ENCODE measurements around the gene CD59. TPM values are rescaled to one million over a fixed set of nuclear protein-coding genes. Genes with fewer than 3 reads are reported as not detected.

CD59 gene
- total and polyA plus RNA-seq, 9 of the 15 experiments (the other 6 are each of a cell fraction or from before 2014, with no cell fraction given) = 38.1 to 338 (median 173) TPM

- CTCF ChIA-PET (ENCODE audit: low intra/inter-chr PET ratio) = no interaction called here
- Histone ChIP-seq H3K9me3 (replicated peaks; ENCODE audit: control insufficient read depth, insufficient read depth, low read depth, low read length) (no peaks in the 10 kb centered on the region; the same call in 1 of the 2 replicates), H3K4me3 (no peak overlapping the region), H3K27me3 (ENCODE audit: control insufficient read depth in 2 of 2, insufficient read depth in 2 of 2, low read length in 2 of 2) (no peaks in the 10 kb centered on the region), H3K79me2 (ENCODE audit: control insufficient read depth, insufficient read depth, low read length) (peaks cover 84% of the 10 kb centered on the region), H3K9me1 (ENCODE audit: control insufficient read depth, insufficient read depth, low read length) (no peaks in the 10 kb centered on the region), H3K4me1 (replicated peaks in 1 of 2; ENCODE audit: control insufficient read depth in 2 of 2, insufficient read depth in 2 of 2, low read length in 2 of 2) (peaks cover 15 to 50% of the 10 kb centered on the region in 2 experiments), H3K36me3 (ENCODE audit: control insufficient read depth, insufficient read depth, low read length) (peaks cover 27% of the 10 kb centered on the region), H4K20me1 (replicated peaks; ENCODE audit: control insufficient read depth, insufficient read depth, low read length) (peaks cover 16% of the 10 kb centered on the region; the same call in 1 of the 2 replicates), H2AFZ (ENCODE audit: low read depth, low read length) (peak overlapping the region; percentile 40; the same call in 1 of the 2 replicates), H3K9ac (ENCODE audit: insufficient read depth in 1 of 2, low read depth in 2 of 2, low read length in 2 of 2) (peak overlapping the region; percentile 29 to 31; a peak in 2 of 4 replicates), H3K4me2 (ENCODE audit: insufficient read depth, low read length) (peak overlapping the region; percentile 64), H3K27ac (ENCODE audit: extremely low read depth, low read depth, low read length) (peak overlapping the region; percentile 56; the same call in 2 of the 3 replicates)
- POLR2A ChIA-PET = interaction anchor here (0.6 kb wide), 1 partner anchor 10 kb away, joined by 3 read pairs; no protein-coding TSS in a partner anchor
- FAIRE-seq (no peak), DNase-seq (ENCODE audit: extremely low read depth in 1 of 4, low spot score in 3 of 4) (peak in 1 of 4 experiments; percentile 42), ATAC-seq (peak; percentile 15)
- in situ Hi-C loops (cut with MboI) = no loop called here
- intact Hi-C loops (cut with micrococcal nuclease) = no loop called here
- no TSS peak for BruUV-seq (replicated peaks)
- 27% methylated on average over 9 of the region's 9 CpGs for WGBS (ENCODE audit: insufficient coverage, low coverage, missing lambda C conversion rate)
- TF ChIP-seq TCF3 (CRISPR knock-in tag; IDR thresholded peaks at IDR 0.05) = no peak
- TF ChIP-seq NFRKB (IDR thresholded peaks at IDR 0.05; ENCODE audit: low read depth) = no peak
- peak; percentile 55; the same call in 1 of the 2 replicates for TF ChIP-seq MYBL2 (IDR thresholded peaks at IDR 0.05; ENCODE audit: low read depth)
- no peak for TF ChIP-seq MYBL2 (CRISPR knock-in tag; IDR thresholded peaks at IDR 0.05; ENCODE audit: borderline replicate concordance)
- no peak for TF ChIP-seq FOXK2 (conservative IDR thresholded peaks at IDR 0.05 in 1 of 2, IDR thresholded peaks at IDR 0.05 in 1 of 2; ENCODE audit: low read depth in 2 of 2)
- TF ChIP-seq L3MBTL2 (IDR thresholded peaks at IDR 0.05) = no peak
- TF ChIP-seq NR0B1 (IDR thresholded peaks at IDR 0.05; ENCODE audit: partially characterized antibody) = no peak
- TF ChIP-seq ATF1 (CRISPR knock-in tag; IDR thresholded peaks at IDR 0.05) = no peak
- no peak for TF ChIP-seq ATF1 (tag; IDR thresholded peaks at IDR 0.05)
- no peak for TF ChIP-seq SMARCA4 (IDR thresholded peaks at IDR 0.05)
- peak; percentile 11; the same call in 1 of the 2 replicates for TF ChIP-seq POLR2A (conservative IDR thresholded peaks at IDR 0.05)
- no peak for TF ChIP-seq SFPQ (IDR thresholded peaks at IDR 0.05; ENCODE audit: low read depth, low read length)
- no peak for TF ChIP-seq ARID3B (CRISPR knock-in tag; IDR thresholded peaks at IDR 0.05; ENCODE audit: borderline replicate concordance)
- no peak for TF ChIP-seq ZNF77 (CRISPR knock-in tag; IDR thresholded peaks at IDR 0.05)
- no peak for TF ChIP-seq NRF1 (conservative IDR thresholded peaks at IDR 0.05 in 1 of 2, IDR thresholded peaks at IDR 0.05 in 1 of 2)
- TF ChIP-seq SMARCC2 (IDR thresholded peaks at IDR 0.05; ENCODE audit: low read depth) = no peak
- TF ChIP-seq ZNF263 (CRISPR knock-in tag; IDR thresholded peaks at IDR 0.05; ENCODE audit: borderline replicate concordance) = no peak
These were observed 4.3 kb downstream of the CD59 start for GRCh38 chr11:33731723-33732531.

Data from K562 (cell line).